PFSK-1 (cell line): ENCODE measurements around the gene C1orf21.

Experiments
- SIN3A ChIP-seq: IDR thresholded peaks from 2 replicates; pipeline ENCODE4 v1.6.1; 2012; ENCODE audit warnings: mild to moderate bottlenecking, low read length, moderate library complexity, borderline replicate concordance; ENCODE audit not compliant: insufficient read depth
- TAF1 ChIP-seq: IDR thresholded peaks from 2 replicates; pipeline ENCODE4 v1.6.1; 2012; ENCODE audit warnings: low read length, control low read depth, borderline replicate concordance; ENCODE audit not compliant: insufficient read depth
- TF ChIP-seq, protein P1 (sequence below), 2 experiments: IDR thresholded peaks; 2 replicates each; pipeline versions ENCODE4 v1.6.1 to v1.8.0; 2011 to 2012; ENCODE audit warnings: low read depth in 2 of 2, low read length in 2 of 2, control low read depth in 1 of 2, inconsistent platforms in 1 of 2, mild to moderate bottlenecking in 1 of 2, moderate library complexity in 1 of 2; ENCODE audit not compliant: insufficient read depth in 1 of 2

DNA sequence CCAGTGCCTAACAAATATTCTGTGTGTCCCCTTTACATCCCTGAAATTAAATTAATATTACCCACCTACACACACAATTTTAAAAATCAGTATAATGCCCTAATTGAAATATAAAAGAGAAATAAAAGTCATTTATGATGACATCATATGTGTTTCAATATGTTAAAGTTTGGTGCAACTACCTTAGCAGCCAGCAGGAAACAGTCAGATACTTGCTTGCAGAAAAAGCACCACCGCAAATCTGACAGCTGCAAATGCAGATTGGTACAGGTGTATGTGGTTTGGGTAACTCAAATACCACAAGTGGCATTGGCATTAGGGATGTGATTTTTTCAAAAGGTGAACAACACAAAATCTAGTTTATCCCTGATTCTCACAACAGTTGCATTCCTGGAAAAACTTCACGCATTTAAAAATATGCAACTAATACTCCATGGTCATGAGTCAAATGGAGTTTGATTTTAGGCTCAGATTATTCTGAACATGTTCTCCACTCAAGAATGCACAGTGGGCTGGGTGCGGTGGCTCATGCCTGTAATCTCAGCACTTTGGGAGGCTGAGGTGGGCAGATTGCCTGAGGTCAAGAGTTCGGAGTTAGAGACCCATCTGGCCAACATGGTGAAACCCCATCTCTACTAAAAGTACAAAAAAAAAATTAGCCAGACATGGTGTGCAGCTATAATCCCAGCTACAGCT, 261.5 kb downstream of the C1orf21 start:
- TF ChIP-seq TAF1 = no peak
- TF ChIP-seq, protein P1, sequence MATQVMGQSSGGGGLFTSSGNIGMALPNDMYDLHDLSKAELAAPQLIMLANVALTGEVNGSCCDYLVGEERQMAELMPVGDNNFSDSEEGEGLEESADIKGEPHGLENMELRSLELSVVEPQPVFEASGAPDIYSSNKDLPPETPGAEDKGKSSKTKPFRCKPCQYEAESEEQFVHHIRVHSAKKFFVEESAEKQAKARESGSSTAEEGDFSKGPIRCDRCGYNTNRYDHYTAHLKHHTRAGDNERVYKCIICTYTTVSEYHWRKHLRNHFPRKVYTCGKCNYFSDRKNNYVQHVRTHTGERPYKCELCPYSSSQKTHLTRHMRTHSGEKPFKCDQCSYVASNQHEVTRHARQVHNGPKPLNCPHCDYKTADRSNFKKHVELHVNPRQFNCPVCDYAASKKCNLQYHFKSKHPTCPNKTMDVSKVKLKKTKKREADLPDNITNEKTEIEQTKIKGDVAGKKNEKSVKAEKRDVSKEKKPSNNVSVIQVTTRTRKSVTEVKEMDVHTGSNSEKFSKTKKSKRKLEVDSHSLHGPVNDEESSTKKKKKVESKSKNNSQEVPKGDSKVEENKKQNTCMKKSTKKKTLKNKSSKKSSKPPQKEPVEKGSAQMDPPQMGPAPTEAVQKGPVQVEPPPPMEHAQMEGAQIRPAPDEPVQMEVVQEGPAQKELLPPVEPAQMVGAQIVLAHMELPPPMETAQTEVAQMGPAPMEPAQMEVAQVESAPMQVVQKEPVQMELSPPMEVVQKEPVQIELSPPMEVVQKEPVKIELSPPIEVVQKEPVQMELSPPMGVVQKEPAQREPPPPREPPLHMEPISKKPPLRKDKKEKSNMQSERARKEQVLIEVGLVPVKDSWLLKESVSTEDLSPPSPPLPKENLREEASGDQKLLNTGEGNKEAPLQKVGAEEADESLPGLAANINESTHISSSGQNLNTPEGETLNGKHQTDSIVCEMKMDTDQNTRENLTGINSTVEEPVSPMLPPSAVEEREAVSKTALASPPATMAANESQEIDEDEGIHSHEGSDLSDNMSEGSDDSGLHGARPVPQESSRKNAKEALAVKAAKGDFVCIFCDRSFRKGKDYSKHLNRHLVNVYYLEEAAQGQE (IDR thresholded peaks at IDR 0.05; ENCODE audit: insufficient read depth in 1 of 2, low read depth in 2 of 2, low read length in 2 of 2) = no peak
- TF ChIP-seq SIN3A = no peak
